Measurements from ENCODE around the gene CTSD. TPM values are rescaled to one million over a fixed set of nuclear protein-coding genes. Genes with fewer than 3 reads are reported as not detected.
A peak's percentile ranks its signal among the peaks of the same experiment; 100 is the strongest.

CTSD gene
- total and polyA plus RNA-seq, 2 of the 4 experiments (the other 2 are of a cell fraction) = 39.8 to 166 TPM

DNA sequence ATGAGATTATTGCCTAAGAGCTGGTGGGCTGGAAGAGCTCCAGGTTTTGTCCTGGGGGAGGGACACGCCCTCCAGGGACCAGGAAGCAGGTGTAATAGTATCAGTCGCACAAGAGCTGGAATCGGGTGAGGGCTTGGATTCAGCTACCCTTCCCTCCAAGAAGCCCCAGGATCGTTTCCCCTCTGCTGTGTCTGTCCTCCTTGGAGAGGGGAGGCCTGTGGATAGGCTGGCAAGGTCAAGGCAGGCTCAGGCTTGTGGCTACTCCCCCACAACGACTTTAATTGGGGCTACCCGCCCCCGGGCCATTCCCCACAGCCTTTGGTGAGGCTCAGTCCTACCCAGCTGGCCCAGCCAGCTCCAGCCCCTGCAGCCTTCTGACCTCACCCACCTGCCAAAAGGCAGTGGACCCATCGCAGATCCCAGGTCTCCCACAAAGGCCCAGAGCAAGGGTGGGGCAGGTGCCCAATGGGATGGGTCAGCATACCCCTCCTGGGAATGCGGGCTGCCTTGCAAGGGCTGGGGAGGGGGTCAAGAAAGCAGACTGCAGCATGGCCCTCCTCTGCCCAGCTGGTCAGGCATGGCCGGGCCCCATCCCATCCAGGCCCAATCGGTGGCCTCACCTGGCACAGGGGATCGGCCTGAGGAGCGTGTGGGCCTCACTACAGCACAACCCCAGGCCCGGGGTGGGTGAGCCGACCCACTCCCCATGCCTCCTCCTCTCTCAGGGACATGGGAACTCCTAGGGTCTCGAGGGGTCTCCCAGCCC is 1.0 kb downstream of the CTSD start (continued):
- TF ChIP-seq SMC3 (IDR thresholded peaks at IDR 0.05; ENCODE audit: low read depth, low read length) (no peak), RAD21 (IDR thresholded peaks at IDR 0.05; ENCODE audit: low read length) (no peak)

DNA sequence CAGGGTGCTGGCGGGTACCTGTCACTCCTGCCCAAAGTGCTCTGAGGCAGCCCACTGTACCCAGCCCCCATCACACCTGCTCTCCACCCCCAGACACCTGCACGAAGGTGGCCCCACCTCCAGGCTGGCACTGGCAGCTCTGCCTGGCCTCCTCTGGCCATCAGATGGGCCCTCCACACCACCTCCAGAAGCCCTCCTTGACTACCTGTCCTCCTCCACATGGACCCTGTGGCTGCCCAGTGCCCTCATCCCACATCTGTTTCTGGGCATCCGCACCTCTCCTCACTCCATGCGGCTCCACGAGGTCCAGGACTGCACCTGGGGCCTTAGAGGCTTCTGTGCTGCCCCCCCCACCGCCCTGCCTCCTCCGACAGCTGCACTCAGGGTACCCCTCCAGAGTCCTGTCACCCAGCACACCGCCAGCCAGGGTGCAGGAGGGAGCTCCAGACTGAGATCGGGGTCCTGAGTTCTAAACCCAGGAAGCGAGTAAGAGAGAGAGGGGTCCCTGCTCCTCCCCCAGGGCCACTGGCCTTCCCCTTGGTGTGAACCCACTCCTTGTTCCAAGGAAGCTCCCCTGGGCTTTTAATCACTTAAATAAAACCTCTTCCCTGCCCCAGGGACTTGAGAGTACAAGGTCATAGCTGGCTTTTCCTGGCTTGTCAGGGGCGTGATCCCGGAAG is 1.7 kb downstream of the CTSD start:
- Histone ChIP-seq H2AFZ (replicated peaks; ENCODE audit: low read length, poor library complexity) (no peak overlapping the region), H4K5ac (ENCODE audit: low read depth, low read length) (no peak overlapping the region), H3K18ac (ENCODE audit: low read depth, low read length) (no peak overlapping the region), H3K4ac (ENCODE audit: low read depth, low read length) (no peak overlapping the region), H3K23ac (ENCODE audit: low read depth, low read length) (no peak overlapping the region), H4K91ac (ENCODE audit: insufficient read depth, low read depth, low read length) (no peak overlapping the region), H3K4me3 (ENCODE audit: insufficient read depth, low read depth, low read length) (no peak overlapping the region; the same call in 1 of the 2 replicates), H2BK120ac (ENCODE audit: low read depth, low read length) (no peak overlapping the region), H3K27ac (ENCODE audit: insufficient read depth, low read length) (no peak overlapping the region), H3K9me3 (ENCODE audit: control insufficient read depth, insufficient read depth, low read length) (no peaks in the 10 kb centered on the region), H2AK9ac (replicated peaks; ENCODE audit: low read depth, low read length, poor library complexity) (peak overlapping the region; percentile 70), H2BK5ac (ENCODE audit: low read depth, low read length, poor library complexity, severe bottlenecking) (no peak overlapping the region), H2BK15ac (ENCODE audit: low read depth, low read length) (no peak overlapping the region), H3K27me3 (ENCODE audit: control insufficient read depth, insufficient read depth, low read length) (no peaks in the 10 kb centered on the region), H3K9ac (ENCODE audit: low read depth, low read length) (no peak overlapping the region), H3K79me1 (ENCODE audit: low read depth in 1 of 2, low read length in 2 of 2) (peaks cover 0 to 37% of the 10 kb centered on the region in 2 experiments; a peak in 2 of 4 replicates), H3K4me2 (ENCODE audit: low read depth, low read length) (peak overlapping the region; percentile 97; the same call in 1 of the 2 replicates), H3K14ac (replicated peaks; ENCODE audit: low read depth, low read length) (no peak overlapping the region), H4K20me1 (ENCODE audit: insufficient read depth, low read length) (peaks cover 7% of the 10 kb centered on the region), H2AK5ac (ENCODE audit: low read depth, low read length) (no peak overlapping the region), H3K36me3 (ENCODE audit: control insufficient read depth, insufficient read depth, low read length) (peaks cover 19% of the 10 kb centered on the region; the same call in 1 of the 2 replicates), H3K56ac (ENCODE audit: extremely low read depth, insufficient read depth, low read length) (no peak overlapping the region), H3K4me1 (ENCODE audit: control insufficient read depth, insufficient read depth, low read length) (peaks cover 23% of the 10 kb centered on the region), H3K9me1 (ENCODE audit: insufficient read depth, low read length) (no peaks in the 10 kb centered on the region; the same call in 1 of the 2 replicates), H4K8ac (ENCODE audit: low read depth in 2 of 2, low read length in 2 of 2) (no peak overlapping the region), H2BK20ac (ENCODE audit: low read depth, low read length) (no peak overlapping the region)
- dilution Hi-C loops (cut with HindIII; ENCODE audit: low sequenced_read_pairs, unreplicated experiment) (no loop called here), in situ Hi-C loops (cut with MboI; ENCODE audit: low sequenced_read_pairs) (no loop called here), intact Hi-C loops (cut with micrococcal nuclease) (loop anchor here (2.0 kb wide), 1 partner anchor 71 kb away; no protein-coding TSS in a partner anchor)
- POLR2A ChIA-PET (ENCODE audit: unreplicated experiment) = no interaction called here
- WGBS, 2 experiments (ENCODE audit: extremely low coverage in 2 of 2, insufficient read length in 1 of 2) = no CpG with 5 or more reads among the region's 12 CpGs
- BruUV-seq (replicated peaks) = no TSS peak
- ATAC-seq (ENCODE audit: low read depth) (no peak), DNase-seq (no peak)
- CTCF ChIA-PET = no interaction called here
- TF ChIP-seq NFE2L2 (IDR thresholded peaks at IDR 0.05; ENCODE audit: low read depth, low read length) (no peak), MXI1 (IDR thresholded peaks at IDR 0.05; ENCODE audit: borderline replicate concordance, low read depth, low read length) (no peak), FOS (IDR thresholded peaks at IDR 0.05; ENCODE audit: low read depth, low read length) (no peak), RFX5 (IDR thresholded peaks at IDR 0.05; ENCODE audit: low read depth, low read length) (no peak), SMC3 (IDR thresholded peaks at IDR 0.05; ENCODE audit: low read depth, low read length) (no peak), MAZ (IDR thresholded peaks at IDR 0.05; ENCODE audit: borderline replicate concordance, low read depth, low read length) (no peak), CEBPB (IDR thresholded peaks at IDR 0.05; ENCODE audit: low read depth, low read length) (no peak), CHD1 (IDR thresholded peaks at IDR 0.05; ENCODE audit: low read depth, low read length) (no peak)
- TF ChIP-seq, protein P1, sequence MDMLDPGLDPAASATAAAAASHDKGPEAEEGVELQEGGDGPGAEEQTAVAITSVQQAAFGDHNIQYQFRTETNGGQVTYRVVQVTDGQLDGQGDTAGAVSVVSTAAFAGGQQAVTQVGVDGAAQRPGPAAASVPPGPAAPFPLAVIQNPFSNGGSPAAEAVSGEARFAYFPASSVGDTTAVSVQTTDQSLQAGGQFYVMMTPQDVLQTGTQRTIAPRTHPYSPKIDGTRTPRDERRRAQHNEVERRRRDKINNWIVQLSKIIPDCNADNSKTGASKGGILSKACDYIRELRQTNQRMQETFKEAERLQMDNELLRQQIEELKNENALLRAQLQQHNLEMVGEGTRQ (IDR thresholded peaks at IDR 0.05; ENCODE audit: low read depth, low read length) = no peak
- TF ChIP-seq, protein P2, sequence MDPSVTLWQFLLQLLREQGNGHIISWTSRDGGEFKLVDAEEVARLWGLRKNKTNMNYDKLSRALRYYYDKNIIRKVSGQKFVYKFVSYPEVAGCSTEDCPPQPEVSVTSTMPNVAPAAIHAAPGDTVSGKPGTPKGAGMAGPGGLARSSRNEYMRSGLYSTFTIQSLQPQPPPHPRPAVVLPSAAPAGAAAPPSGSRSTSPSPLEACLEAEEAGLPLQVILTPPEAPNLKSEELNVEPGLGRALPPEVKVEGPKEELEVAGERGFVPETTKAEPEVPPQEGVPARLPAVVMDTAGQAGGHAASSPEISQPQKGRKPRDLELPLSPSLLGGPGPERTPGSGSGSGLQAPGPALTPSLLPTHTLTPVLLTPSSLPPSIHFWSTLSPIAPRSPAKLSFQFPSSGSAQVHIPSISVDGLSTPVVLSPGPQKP (IDR thresholded peaks at IDR 0.05; ENCODE audit: borderline replicate concordance, low read depth, low read length) = no peak

All from IMR-90 (cell line).